H4 (cell line): ENCODE data around the gene THRB. TPM values are rescaled to one million over a fixed set of nuclear protein-coding genes. Genes with fewer than 3 reads are reported as not detected.

Source experiments
- DNase-seq: peaks from one replicate; pipeline ENCODE4 v3.0.0-alpha.2; 2015; ENCODE audit warnings: low spot score
- total RNA-seq: library from RNA; depleted of rRNA; stranded (reverse); fragments of >200 nt; shearing (Covaris generic); gene quantifications from 2 replicates; pipeline ENCODE4 v1.2.3, GENCODE V29; 2014

THRB gene
- total RNA-seq, 1 experiment from 2014 or later: 1.2 TPM

DNA sequence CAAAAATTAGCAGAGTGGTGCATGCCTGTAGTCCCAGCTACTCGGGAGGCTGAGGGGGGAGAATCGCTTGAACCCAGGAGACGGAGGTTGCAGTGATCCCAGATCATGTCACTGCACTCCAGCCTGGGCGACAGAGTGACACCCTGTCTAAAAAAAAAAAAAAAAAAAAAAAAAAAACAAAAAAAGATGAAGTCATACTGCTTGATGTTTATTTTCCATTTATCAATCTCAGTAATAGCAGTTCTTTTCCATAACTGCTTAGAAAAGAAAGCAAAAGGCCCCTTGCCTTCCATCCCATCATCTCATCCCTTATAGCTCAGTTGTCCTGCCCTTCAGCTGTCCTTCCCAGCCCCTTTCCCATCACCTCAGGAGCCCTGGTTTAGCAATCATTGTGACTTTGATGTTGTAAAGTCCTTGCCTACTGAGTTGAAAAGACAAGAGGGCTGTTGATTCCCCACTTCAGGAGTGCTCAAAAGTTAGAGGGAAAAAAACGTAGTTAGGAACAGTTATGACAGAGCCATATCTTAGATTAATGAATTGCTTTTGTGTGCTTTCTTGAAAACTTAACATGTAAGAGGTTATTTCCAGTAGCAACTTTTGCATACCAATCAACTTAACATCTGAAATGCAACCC is 18.0 kb upstream of the THRB start:
- no peak for DNase-seq

DNA sequence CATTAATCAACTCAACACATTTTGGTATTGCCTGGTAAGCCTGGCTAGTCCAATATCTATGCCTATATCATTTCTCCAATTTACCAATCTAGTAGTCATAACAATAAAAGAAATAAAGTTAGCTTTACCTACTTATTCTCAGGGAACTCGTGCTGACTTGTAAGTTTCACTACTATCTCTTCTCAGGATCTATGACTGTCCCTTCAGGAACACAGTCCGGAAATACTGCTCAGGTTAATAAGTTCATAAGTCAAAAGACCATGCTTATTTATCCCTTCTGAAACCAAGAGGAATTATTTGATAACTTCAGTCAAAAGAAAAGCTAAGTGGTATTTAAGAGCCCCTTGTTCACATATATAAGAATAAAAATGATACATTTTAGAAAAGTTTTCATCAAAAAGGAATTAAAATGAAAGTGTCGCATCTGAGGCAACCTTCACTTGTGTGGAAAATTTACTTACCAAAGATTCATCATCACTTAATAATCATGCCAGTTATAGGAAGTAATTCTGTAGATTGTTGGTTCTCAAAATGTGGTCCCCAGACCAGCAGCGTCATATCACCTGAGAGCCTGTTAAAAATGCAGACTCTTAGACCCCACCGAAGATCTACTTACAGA is 15.5 kb upstream of the THRB start:
- no peak for DNase-seq

DNA sequence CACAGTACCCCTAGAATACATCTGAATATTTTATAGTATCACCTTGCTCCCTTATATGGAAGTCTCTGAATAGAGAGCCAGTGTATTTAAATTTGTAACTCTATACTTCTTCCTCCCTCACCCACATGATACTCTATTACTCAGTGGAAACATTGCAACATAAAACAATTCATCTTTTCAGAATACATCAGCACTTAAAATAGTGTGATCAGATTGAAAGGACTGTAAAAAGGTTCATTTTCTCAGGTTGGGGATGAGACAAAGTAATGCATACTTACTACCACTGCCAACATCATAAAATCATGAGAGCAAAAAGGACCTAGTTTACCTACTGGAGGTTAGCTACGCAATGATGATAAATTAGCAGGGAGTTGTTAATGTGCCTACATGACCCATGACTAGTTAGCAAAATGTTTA is 13.8 kb upstream of the THRB start:
- DNase-seq: no peak

DNA sequence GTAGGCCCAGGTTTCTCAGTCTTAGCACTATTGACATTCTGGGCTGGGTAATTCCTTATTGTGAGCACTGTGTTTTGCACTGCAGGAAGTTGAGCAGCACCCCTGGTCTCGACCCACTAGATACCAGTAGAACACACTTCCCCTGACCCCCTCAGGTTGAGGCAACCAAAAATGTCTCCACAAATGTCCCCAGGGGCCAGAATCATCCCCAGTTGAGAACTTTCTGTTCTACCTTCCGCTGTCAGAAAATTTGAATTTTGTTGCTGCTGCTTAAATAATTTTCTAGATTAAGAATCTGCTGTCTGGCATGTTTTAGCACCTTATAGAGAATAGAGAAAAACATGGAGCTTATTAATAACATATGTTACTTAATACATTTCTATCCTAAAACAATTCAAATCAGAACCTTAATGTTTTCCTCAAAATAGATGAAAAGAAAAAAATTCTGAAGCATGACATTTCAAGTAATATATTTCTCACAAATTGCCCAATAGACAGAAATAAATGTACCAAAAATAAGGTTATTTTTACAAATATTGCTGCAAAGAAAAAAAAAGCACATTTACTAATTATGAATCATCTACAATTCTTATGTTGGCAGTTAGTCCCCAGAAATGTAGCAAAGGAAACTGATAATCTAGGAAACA is 13.2 kb upstream of the THRB start:
- DNase-seq: no peak

DNA sequence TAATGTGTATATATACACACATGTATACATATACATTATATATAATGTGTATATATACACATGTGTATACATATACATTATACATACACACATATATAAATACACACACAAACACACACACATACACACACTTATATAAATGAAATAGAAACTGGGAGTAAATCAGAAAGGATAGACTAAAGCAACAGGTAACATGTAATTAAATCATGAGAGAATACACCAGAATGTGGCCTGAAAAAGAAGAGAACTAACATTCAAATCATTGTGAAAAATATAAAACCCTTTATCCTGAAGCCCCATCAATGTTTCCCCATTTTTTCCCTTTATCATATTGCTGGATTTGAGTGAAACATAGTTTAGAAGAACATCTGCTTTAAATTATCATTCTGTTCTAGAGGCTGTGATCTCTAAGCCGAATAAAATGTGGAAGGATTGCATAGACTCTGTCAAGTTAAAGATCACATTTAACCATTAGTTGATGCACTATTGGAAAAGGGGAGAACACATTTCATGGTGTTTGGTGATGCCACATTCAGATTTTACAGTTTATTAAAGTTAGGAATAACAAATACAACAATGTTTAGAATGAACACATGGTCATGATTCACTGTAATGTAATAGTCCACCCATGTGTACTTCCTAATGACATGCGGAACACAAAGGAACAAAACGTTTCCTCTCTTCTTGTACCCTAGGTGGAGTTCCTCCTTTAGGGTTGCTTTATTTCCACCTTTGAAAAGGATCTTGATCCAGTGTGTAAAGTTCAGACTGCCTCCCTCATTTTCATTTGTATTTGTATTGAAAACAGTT is 12.5 kb upstream of the THRB start:
- no peak for DNase-seq

DNA sequence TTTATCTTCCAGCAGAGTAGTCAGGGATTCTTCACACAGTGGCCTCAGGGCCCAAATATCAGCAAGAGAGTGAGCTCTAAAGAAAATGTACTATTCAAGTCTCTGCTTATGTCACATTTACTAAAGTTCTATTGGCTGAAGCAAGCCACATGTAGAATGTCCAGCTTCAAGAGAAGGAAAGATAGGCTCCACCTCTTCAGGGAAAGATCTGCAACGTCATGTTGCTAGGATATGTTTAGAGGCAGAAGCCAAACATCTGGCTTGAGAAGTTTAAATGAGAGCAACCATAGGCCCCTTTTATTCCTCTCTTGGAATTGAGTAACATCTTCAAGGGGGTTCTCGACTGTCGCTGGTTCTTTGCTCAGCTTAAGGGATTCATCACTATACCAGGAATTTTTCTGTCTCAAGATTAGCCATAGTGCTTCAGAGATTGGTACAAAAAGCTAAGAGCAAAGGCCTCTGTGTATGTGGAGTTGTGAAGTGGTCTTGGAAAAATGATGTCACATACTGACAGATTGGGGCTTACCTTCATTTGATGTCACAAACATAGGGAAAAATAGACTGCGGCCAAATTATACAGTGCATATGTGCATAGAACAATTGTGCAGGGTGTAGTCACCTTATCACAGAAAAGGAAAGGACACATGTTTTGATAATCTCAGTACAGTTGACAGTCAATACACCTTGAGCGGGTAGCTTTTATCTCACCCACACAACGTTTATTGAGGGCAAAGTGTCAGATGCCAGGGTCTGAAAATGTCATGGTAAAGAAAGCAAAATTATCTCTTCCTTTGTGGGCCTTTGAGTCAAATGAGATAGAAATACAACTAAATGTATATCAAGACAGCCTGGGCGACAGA is 11.3 kb upstream of the THRB start:
- no peak for DNase-seq

DNA sequence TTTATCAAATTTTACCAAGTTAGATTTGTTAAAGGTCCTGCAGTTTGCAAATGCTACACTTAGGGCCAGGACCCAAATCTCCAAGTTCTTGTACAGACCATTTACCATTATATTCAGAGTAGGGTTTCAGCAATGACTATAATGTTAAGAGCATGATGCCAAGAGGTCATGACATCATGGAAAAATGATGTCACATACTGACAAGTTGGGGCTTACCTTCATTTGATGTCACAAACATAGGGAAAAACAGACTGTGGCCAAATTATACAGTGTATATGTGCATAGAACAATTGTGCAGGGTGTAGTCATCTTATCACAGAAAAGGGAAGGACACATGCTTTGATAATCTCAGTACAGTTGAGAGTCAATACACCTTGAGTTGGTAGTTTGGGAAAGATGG is 10.1 kb upstream of the THRB start:
- DNase-seq: no peak

DNA sequence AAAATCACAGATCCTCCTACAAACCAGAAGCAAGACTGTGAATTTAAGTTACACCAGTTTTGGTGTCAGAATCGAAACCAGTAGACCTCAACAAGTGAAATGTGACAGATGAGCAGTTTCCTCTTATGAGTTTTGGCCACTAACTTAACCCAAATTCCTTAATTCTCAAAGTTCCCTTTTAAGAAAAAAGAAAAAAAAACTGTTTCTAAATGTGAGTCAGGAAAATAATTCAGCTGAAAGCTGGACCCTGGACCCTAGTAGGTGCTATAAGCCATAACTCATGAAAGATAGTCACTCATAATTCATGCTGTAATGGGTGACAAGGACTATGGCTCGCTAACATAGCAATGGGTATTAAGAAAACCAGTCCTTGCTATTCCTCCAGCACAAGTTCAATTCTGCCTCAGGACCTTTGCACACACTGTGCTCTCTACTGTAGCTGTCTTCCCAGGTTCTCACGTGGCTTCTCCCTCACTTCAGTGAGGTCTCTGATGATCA is 9.0 kb upstream of the THRB start:
- DNase-seq: no peak

DNA sequence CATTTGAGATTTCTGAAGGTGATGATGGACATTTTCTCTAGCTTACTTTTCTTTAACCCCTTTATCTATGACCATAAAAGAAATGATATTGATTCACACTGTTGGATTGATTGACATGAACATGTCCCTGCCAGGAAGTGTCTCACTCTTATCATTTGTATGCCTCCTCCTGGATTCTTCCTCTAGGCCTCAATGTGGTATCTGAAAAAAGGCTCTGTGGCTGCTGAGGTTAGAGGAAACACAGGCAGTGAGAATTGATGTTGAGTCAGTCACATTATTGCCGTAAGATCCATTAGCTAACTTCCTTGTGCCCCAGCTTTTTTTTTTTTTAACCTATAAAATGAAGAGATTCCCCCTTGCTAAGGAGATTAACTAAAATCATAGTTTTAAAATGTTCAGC is 8.0 kb upstream of the THRB start:
- peak; percentile 4 for DNase-seq

DNA sequence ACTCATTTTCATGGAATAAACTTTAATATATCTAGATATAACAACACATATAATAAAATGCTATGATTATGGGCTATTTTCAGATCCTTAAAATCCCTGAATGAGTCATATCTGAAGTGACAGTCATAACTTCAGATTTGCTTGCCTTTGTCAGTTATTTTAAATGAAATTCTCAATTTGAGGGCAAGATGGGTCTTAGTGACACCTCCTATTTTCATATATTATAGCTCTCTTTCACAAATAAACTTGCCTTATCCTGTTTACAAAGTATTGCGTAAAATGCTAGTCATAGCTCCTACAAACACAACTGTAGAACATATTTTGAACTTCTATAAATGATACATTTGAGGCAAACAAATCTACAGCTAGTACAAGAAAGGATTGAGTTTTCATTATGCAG is 6.2 kb upstream of the THRB start:
- DNase-seq: no peak

DNA sequence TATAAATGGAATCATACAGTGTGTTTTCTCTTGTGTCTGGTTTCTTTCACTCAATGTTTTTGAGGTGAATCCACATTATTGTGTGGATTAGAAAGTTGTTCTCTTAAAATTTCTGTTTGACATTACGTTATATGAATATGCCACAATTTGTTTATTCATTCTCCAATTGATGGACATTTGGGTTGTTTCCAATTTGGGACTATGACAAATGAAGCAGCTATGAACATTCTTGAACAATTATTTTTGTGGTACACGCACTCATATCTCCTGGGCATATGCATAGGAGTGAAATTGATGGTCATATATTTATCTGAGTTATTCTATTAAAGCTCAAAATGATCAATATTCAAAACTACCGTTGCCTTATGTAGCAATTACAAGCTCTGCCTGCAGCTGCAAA is 5.3 kb upstream of the THRB start:
- no peak for DNase-seq

DNA sequence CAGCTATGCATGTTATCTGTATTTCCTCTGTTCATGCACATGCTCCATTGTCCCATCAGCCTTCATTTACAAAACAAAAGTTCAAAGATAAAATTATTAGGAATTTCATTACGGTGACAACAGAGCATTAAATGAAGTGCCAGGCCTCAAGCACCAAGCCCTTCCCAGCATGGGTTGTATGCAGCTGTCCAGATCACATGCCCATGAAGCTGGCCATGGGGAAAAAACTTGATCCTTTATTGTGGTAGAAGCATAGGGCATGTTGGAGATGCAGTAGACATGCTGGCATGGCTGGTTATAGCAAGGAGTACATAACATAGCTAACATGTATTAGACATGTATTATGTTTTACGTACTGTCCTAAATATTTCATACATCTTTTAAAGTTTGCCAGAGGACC is 4.1 kb upstream of the THRB start:
- DNase-seq: no peak

DNA sequence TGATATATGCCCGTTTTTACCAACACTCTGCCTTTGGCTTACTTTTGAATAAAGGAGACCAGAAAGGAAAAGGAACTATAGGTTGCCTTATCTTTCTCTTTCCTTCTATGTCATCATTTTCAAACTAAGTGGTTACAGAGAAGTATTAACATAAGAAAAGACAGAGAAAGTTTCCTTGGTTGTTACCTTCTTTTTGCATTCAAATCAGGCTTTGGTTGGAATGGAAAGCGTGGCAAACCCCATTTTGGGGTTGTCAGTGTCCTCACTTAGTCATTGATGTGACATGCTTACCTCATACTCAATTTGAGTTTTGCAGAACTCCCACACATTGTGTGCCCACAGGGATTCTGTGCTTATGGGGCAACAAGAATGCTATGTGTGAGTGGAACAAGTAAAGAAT is 3.7 kb upstream of the THRB start:
- DNase-seq: no peak

DNA sequence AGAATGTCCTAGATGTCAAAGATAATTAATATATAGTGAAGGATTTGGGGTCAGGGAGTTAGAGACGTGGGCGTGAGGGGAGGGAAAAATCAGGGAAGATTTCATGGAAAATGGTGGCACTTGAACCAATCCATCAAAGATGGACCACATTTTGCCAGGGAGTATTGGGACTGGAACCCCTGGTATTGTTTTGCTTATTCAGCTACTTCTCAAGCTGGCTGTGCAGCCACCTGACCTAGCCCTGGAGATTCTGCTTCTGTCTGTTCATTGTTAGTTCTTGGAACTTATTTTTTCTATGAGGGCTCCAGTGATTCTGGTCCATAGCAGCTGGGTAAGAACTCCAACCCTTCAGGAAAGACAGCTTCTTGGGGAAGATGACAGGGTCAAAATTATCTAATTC is 3.3 kb upstream of the THRB start:
- DNase-seq: no peak

DNA sequence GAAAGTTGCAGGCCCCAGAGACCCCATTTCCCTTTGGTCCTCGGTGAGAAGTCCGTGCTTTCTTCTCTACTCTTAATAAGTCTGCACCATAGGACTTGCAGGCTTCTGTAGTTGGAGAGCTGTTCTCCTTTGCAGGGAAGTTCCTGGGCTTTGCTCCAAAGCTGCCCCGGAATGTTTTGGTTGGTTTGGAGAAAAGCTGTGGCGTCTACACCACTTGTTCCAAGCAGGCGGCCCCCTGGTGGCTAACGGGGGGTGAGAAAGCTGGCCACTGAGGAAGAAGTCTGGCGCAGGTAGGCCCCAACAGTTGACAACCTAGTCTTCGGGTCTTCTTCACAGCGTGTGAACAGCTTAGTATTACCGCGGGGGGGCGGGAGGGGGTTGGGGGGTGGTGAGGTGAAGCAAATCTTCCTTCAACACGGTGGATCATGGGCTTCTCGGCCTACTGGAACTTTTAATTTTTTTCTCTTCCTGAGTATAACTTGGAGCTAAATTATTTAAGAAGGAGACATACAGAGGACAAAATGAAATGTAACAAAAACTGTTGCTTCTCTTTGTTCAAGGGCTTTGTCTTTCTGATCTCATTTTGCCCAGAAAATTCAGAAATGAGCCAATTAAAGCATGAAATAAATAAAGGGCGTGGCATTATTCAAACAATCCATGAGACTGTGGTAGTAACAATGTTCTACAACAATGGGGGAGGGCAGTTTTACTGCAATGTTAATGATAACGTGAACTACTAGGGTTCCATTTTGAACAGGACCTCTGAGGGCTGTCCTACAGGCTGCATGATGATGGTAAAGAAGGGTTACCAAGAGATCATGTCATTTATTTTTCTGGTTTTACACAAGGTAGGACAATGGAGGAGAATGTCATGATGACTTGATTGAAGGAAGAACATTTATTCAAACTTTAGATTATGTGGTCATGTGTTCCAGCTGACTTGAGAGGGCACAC is 2.2 kb upstream of the THRB start:
- DNase-seq: peak; percentile 67

DNA sequence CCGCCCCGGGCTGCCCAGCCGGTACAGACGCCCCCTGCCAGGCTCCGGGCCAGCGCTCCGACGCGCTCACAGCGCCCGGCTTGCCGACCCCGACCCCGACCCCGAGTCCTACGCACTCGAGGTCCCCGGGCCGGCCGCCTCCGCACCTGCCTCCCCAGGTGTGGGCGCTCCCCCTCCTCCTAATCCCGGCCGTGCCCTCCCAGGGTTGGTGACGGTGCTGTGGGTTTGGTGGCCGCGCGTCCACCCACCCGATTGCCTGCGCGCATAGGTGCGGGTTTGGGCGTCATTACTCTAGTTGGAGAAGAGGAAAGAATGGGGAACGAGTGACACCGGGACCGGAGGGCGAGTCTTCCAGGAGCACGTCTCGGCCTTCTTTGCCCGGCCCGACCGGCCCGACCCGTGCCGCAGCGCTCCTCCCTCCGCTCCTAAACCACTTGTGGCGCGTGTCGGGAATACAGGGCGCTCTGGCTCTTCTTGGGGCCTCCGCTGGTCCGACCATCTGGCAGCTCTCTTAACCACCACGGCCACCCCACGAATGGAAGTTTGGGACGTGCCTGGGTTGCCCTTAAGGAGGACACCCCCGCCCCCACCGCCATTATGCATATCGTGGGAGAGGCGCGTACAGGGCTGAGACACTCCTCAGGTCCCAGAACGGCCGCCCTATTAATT is 810 bp upstream of the THRB start:
- no peak for DNase-seq

DNA sequence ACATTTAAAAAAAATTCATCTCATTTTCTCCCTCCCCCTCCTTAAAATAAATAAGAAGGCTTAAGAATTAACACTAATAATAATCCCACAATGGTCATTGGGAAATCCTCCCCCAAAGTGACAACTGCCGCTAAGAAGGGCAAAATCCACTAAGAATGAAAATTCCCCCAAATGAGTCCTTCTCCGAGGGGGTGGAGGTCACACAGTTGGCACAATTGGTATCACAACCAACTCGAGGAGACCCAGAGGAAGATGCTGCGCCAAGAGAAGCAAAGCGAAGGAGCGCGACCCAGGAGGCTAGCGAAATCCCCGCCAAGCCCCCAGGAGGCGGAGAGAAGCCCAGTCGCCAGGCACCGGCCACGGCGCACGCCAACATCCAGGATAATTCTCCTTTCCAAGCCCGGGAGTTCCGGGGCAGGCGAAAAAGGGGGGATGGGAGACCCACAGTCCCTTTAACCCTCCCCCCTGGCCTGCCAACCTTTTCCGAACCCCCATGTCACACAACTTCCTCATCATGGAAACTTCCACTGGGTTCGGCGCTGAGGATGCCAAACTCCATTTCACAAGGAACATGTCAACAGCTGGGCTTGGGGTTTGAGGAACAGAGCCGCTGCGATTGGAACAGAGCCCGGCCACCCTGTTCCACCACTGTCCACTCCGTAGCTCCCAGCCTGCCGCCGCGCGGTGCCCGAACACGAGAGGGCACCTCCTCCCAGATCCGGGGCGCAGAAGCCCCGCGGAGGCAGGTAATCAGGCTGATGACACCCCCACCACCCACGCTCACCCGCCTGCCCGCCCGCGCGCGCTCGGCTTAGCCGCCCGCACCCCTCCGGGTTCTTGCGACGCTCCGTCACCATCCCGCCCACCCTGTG is 668 bp downstream of the THRB start:
- peak; percentile 6 for DNase-seq

DNA sequence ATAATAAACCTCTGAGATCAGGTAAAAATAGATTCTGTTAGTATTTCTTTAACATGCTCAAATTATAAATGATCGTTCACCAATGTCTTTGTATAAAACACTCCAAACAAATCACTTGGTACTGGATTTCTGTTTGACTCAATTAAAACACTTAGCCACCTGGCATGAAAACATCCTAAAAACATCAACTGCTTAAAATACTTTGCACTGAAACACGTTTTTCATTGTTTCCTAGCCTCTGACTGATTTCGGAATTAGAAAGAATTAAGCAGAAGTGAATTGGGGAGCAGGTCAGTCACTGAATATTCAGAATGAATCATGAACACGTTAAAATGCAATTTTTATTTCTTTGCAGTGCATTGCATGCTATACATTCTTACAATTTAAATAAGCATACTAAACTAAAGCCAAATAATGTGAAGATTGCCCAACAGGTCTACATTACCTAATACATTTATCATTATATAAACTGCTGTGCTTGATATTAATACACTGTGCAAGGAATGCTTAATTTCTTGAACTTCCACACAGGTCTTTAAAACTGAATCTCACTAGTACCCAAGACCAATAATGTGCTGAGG is 1.6 kb downstream of the THRB start:
- DNase-seq: no peak
